NCI-H510A (cell line): ENCODE results near the gene PCDHB12.
A peak's percentile ranks its signal among the peaks of the same experiment; 100 is the strongest.
"Not testable (repeated sequence)": the region's sequence is repeated elsewhere in the genome, so short reads cannot be mapped to it uniquely, and the experiment has no call there.

Source experiments
- DNase-seq: peaks from one replicate; lab custom pipeline; 2025; lab: John Stamatoyannopoulos, UW

Gene PCDHB12

GRCh38 chr5:141208478-141208877, at the start of gene PCDHB12:
TSS of gene PCDHB12 (plus strand) at chr5:141208719. CDS start at chr5:141208908, 189 bp downstream.
- no peak for DNase-seq

GRCh38 chr5:141172381-141173204, 35.9 kb upstream of the PCDHB12 start, which contains the start of gene PCDHB7:
TSS of gene PCDHB7 (plus strand) at chr5:141172644. CDS start at chr5:141172836, 192 bp downstream.
- no peak for DNase-seq

GRCh38 chr5:141174291-141175104, 34.0 kb upstream of the PCDHB12 start:
- not testable (repeated sequence) for DNase-seq

- no peak for DNase-seq
Measured at GRCh38 chr5:141175933-141176332, 32.6 kb upstream of the PCDHB12 start.

GRCh38 chr5:141177577-141178191, 30.8 kb upstream of the PCDHB12 start, which contains the start of gene PCDHB8:
TSS of gene PCDHB8 (plus strand) at chr5:141177790. CDS start at chr5:141178035, 245 bp downstream.
- DNase-seq = not testable (repeated sequence)

GRCh38 chr5:141179371-141179770, 29.1 kb upstream of the PCDHB12 start:
- not testable (repeated sequence) for DNase-seq

- not testable (repeated sequence) for DNase-seq
Measured at GRCh38 chr5:141179876-141180275, 28.6 kb upstream of the PCDHB12 start.

GRCh38 chr5:141180313-141180712, 28.2 kb upstream of the PCDHB12 start:
- no peak for DNase-seq

- no peak for DNase-seq
Measured at GRCh38 chr5:141182248-141182647, 26.3 kb upstream of the PCDHB12 start, which contains the start of gene PCDHB16. TSS of gene PCDHB16 (plus strand) at chr5:141182387. CDS start at chr5:141182560, 173 bp downstream.

- DNase-seq = not testable (repeated sequence)
Measured at GRCh38 chr5:141184117-141184855, 24.2 kb upstream of the PCDHB12 start.

GRCh38 chr5:141186897-141187512, 21.5 kb upstream of the PCDHB12 start, which contains the start of gene PCDHB9:
TSS of gene PCDHB9 (plus strand) at chr5:141187161. CDS start at chr5:141187319, 158 bp downstream.
- no peak for DNase-seq

- DNase-seq = not testable (repeated sequence)
Measured at GRCh38 chr5:141188682-141189081, 19.8 kb upstream of the PCDHB12 start.

- DNase-seq = not testable (repeated sequence)
Measured at GRCh38 chr5:141189131-141189530, 19.4 kb upstream of the PCDHB12 start.

GRCh38 chr5:141192110-141192725, 16.3 kb upstream of the PCDHB12 start, which contains the start of gene PCDHB10:
TSS of gene PCDHB10 (plus strand) at chr5:141192353. CDS start at chr5:141192553, 200 bp downstream.
- no peak for DNase-seq

GRCh38 chr5:141194332-141194731, 14.2 kb upstream of the PCDHB12 start:
- not testable (repeated sequence) for DNase-seq

- no peak for DNase-seq
Measured at GRCh38 chr5:141196363-141196762, 12.2 kb upstream of the PCDHB12 start.

GRCh38 chr5:141199359-141200235, 8.9 kb upstream of the PCDHB12 start, which contains the start of gene PCDHB11:
TSS of gene PCDHB11 (plus strand) at chr5:141199627. CDS start at chr5:141199775, 148 bp downstream.
- peak; percentile 9 for DNase-seq

- DNase-seq = not testable (repeated sequence)
Measured at GRCh38 chr5:141201126-141201525, 7.4 kb upstream of the PCDHB12 start.

- not testable (repeated sequence) for DNase-seq
Measured at GRCh38 chr5:141201646-141202045, 6.9 kb upstream of the PCDHB12 start.
